ENCODE results near the gene TTK.

Gene TTK

DNA sequence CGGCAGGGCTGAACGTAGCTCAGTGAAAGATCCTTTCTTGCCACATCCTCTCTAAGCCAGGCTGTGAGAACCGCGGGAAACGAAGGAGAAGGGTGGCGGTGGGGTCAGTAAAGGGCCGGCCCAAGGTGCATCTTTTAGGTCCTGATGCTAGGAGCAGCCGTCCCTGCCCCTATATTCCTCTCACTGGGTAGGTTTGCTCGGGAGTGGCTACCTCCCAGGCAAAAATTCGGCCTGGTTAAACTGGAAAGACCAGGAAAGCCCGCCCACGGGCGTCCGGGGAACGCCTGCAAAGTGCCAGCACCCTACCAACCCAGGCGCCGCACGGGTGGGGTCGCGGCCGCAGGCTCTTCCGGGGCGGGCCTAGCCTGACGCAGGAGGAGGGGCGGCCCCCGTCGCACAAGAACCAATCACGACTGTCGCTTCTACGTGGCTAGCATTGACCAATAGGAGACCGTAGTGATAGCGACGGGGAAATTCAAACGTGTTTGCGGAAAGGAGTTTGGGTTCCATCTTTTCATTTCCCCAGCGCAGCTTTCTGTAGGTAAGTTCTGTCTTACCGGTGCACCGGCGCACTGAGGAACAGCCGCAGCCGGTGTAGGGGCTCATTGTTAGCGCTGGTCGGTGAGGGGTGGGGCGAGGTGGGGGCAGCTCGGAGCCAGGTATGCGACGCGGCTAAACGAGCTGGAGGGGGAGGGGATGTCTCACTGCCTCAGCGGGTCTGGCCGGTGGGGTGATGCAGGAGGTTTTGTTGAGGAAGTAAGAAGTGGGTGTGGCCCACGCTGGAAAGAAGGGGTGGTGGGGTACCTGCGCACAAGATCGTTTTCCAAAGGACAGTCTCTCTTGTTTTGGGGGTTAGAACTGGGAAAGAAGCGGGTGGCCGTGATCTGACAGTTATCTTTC, at the start of gene TTK:
Gene TTK (plus strand): TSS at position 477 of the 900 bp plus-strand sequence. CDS start 1,195 bp downstream, outside the sequence.
- DNase-seq, result peak; percentile 97

GRCh38 chr6:79954849-79955248, 49.6 kb upstream of the TTK start:
- no peak for DNase-seq

DNA sequence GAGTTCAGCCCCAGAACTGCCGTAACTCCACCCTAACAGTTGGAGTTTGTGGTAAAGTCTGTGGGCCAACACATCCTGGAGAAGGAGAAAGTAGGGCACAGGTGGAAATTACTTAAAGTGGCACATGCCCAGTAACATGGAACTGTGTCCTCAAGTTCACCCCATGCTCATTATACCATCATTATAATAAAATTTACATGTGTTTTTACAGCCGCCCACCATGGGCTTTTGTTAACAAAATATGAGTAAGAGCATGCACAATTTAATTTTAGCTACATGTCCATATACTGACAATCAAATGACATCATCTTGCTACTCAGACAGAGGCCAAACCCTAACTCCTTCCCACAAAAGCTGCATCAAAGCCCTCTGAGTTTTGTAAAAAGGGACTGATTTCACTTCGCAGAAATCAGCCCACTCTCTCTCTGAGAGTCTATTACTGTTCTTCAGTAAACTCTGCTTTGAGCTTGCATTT, 39.8 kb upstream of the TTK start:
- no peak for DNase-seq

DNA sequence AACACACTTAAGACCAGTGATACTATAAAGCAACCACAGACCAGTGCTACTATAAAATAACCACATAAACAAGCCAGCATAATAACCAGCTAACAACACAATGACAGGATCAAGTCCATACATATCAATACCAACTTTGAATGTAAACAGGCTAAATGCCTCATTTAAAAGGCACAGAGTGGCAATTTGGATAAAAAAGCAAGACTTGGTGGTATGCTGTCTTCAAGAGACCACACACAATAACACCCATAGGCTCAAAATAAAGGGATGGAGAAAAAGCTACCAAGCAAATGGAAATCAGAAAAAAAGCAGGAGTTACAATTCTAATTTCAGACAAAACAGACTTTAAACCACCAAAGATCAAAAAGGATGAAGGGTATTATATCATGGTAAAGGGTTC, 37.3 kb upstream of the TTK start:
- no peak for DNase-seq

DNA sequence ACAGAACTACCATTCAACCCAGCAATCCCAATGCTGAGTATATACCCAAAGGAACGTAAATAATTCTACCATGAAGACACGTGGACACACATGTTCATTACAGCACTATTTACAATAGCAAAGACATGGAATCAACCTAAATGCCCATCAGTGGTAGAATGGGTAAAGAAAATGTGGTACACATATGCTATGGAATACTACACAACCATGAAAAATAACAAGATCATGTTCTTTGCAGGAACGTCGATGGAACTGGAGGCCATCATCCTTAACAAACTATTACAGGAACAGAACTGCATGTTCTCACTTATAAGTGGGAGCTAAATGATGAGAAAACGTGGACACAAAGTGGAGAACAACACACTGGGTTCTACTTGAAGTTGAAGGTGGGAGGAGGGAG, 34.7 kb upstream of the TTK start:
- DNase-seq, result no peak

DNA sequence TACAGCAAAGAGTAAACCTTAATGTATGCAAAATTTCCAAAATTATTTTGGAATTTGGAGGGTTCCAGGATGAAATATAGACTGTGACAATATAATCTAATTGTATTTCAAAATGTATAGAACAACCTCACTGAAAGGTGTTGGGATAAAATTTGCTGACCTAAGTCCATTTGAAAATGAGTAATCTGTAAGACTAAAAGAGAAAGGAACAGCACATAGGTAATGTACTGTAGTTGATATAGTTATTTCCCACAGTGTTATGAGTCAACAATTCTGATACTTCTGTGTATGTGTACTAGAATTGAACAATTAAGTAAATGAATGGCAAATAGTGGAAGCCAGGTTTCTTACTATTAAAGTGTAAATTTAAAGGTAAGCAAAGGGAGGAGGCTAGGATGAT, 33.3 kb upstream of the TTK start:
- no peak for DNase-seq

- no peak for DNase-seq
Observed at GRCh38 chr6:79981652-79982051, 22.8 kb upstream of the TTK start.

- DNase-seq, result no peak
Observed at GRCh38 chr6:79984261-79984660, 20.2 kb upstream of the TTK start.

GRCh38 chr6:79985128-79985527, 19.3 kb upstream of the TTK start:
- no peak for DNase-seq

DNA sequence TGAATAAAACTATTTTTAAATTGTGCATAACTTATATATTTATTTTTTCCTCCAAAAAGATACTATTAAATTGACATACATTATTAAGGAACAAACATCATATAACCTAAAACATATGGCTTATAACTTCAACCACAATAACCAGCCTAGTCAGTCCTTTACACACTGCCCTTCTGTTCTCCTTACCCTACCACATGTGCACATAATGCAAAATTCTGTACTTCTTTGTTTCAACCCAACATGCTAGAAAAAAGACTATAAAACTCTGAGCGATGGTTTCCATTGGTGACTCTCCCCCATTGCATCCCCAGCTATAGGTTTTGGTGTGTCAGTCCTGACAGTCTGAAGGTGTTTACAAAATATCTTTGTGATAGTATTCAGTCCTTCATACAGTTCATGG, 14.8 kb upstream of the TTK start:
- DNase-seq, result no peak

- DNase-seq, result no peak
Observed at GRCh38 chr6:79993012-79993910, 11.2 kb upstream of the TTK start.

DNA sequence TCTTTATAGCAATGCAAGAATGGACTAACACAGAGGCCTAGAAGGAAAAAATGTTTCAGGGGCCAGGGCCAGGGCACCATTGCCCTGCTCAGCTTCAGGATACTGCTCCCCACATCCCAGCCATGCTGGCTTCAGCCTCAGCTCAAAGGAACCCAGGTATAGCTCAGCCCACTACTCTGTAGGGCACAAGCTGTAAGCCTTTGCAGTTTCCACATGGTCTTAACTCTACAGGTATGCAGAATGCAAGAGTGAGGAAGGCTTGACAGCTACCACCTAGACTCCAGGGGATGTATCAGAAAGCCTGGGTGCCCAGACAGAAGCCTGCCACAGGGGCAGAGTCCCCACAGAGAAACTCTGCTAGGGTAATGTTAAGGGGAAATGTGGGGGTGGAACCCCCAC, 10.5 kb upstream of the TTK start:
- DNase-seq, result no peak

DNA sequence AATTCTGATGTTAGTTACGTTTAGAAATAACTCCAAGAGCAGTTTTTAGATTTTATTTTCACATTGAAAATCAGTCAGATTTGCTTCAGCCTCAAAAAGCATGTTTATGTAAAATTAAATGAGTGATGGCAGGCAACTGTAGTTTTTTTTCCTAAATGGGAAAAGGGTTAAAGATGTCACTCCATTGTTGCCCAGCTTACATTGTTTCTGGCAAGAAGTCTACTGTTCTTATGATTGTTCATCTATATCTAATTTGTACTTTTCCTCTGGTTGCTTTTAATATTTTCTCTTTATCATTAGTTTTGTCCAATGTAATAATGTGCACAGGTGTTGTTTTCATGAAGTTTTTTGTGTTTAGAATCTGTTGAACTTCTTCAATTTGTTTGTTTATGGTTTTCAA, 6.7 kb upstream of the TTK start:
- no peak for DNase-seq

GRCh38 chr6:80001337-80001736, 3.1 kb upstream of the TTK start:
- DNase-seq, result no peak

- peak; percentile 55 for DNase-seq
Observed at GRCh38 chr6:80003826-80004172, 650 bp upstream of the TTK start.

DNA sequence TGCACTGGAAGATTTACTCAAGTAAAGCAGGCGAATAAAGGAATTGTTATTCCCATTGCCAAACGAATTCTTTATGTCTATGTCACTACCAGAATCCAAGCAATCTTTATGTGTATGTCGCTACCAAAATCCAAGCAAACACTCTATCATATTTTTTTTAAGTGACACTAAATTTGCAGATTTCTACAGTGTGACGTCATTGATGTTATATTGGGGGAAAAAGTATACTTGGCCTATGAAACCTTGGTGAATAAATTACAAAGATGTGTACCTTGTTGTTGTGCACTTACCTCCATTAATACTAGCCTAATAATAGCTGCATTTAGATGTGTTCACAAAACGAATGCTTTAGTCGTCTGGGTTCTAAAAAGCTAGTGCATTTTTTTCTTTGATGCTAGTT, 957 bp downstream of the TTK start:
- no peak for DNase-seq

DNA sequence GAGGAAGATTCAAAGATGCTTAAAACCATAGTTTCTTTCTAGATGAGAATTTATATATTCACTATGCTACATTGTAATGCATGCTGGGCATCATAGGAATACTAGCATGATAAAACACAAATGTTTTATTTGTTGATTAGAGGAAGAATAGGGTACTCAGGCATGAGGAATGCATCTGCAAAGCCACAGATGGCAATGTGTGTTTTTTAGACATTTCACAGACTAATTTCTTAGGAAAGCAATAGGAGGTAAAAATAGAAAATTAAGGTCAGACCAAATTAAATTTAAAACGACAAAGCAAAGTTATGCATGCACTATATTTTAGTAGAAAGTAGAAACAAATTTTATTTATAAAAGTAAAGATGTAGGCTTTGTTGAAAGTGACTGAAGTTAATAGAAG, 2.1 kb downstream of the TTK start:
- DNase-seq, result no peak

DNA sequence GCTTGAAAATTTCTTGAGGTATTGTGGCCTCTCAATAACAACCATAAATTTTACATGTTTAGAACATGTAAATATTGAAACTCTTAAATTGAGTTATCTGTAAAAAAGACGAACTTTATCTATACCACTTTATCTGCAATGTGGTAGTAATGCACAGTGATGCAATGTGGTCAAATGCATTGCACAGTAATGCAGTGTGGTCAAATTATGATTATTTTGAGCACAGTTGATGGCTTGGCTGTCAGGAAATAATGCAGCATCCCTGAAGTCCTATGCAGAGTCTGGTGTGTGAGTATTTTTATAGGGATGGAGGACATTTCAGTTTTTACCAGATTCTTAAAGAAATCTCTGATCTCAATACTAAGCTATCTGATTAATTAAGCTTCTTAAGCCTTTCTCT, 5.1 kb downstream of the TTK start:
- no peak for DNase-seq

- no peak for DNase-seq
Observed at GRCh38 chr6:80010288-80010687, 5.8 kb downstream of the TTK start.

DNA sequence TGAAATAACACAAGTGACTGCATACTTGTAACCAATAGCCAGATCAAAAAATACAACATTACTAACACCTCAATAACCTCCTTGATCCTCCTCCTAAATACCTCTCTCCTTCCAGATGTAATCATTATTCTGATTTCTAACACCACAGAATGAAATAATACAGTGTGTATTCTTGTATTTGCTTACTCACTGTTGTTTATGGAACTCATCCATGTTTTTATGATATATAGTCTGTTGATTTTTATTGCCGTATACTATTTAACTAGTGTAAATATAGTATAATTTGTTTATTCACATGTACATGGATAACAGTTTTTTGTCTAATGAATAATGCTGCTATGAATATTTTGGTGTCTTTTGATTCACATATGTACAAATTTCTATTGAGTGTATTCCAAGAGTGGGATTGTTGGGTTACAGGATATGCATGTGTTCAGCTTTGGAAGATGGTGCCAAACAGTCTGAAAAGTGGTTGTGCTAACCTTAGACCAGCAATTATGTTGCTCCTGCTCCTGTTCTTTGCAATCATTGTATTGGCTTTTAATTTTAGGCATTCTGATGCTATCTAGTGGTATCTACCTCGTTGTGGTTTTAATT, 11.5 kb downstream of the TTK start:
- DNase-seq, result no peak

DNA sequence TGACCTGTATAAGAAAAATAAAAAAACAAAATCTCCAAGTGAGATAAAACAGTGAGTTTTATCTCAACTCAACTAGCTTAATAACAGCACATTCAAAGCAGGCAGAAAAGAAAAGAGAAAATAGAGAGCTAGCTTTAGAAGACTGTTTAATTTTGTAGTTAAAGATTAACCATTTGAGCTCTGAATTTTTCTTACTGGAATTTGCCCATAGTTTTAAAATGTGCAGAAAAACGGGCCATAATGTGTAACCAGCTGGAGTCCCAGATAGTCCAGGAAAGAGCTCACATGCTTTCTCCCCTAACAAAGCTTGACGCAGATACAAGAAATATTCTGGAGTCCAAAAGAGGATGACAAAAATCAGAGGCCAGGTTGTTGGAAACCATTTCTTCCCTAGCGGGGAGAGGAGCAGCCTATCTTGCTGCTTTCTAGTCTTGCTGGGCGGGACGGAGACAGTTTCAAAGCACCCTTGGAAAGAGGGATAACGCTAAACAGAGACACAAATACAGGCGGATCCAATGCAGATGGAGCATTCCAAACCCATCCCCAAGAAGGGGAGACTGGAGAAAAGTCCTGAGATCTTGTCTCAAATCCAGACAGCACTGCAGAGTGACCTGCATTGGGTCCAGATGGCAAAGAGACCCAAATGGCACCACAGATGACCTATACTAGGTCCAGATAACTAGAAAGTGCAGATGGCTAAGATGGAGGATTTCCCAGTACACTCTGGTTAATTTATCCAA, 16.1 kb downstream of the TTK start:
- DNase-seq, result no peak

GRCh38 chr6:80021131-80021530, 16.7 kb downstream of the TTK start:
- no peak for DNase-seq

GRCh38 chr6:80021591-80021990, 17.1 kb downstream of the TTK start:
- no peak for DNase-seq
